Right atrium auricular region (tissue), 2 donors: ENCODE data around the gene HMGN4. TPM values are rescaled to one million over a fixed set of nuclear protein-coding genes. Genes with fewer than 3 reads are reported as not detected.

Source experiments
- DNase-seq: peaks from one replicate; pipeline ENCODE4 v3.0.0-alpha.2; 2019; ENCODE audit warnings: low spot score
- H3K27ac ChIP-seq, 2 donors: fragments of 200-600 bp; sonication (generic); 1 replicate in 1 of 2; 2 replicates in 1 of 2; pipeline ENCODE4 v1.5.1; 2016 to 2019
- H3K27me3 ChIP-seq, 2 donors: fragments of 200-600 bp; sonication (generic); one replicate each; pipeline versions ENCODE4 v1.5.1 to v1.6.0; 2017 to 2019
- H3K36me3 ChIP-seq: fragments of 200-600 bp; sonication (generic); one replicate; pipeline ENCODE4 v1.5.1; 2016
- H3K4me1 ChIP-seq, 2 donors: fragments of 200-600 bp; sonication (generic); one replicate each; pipeline versions ENCODE4 v1.5.1 to v1.6.0; 2017 to 2019
- H3K4me3 ChIP-seq, 2 donors: fragments of 200-600 bp; sonication (generic); 1 replicate in 1 of 2; 2 replicates in 1 of 2; pipeline ENCODE4 v1.5.1; 2017 to 2019; ENCODE audit warnings: mild to moderate bottlenecking in 1 of 2, moderate library complexity in 1 of 2
- H3K9me3 ChIP-seq, 2 donors: fragments of 200-600 bp; sonication (generic); one replicate each; pipeline ENCODE4 v1.5.1; 2019
- CTCF ChIP-seq, 2 donors: fragments of 200-600 bp; sonication (generic); IDR thresholded peaks; one replicate each; pipeline ENCODE4 v1.5.1; 2019; ENCODE audit warnings: antibody characterized with exemption in 2 of 2
- total RNA-seq, 2 donors: library from RNA; depleted of rRNA; stranded (reverse); fragments of >200 nt; gene quantifications; one replicate each; pipeline ENCODE4 v1.1.0, GENCODE V29; 2016

Gene HMGN4
- total RNA-seq, 2 donors from 2014 or later = 36.1 to 52.5 TPM

- no peak for DNase-seq
- H3K9me3 ChIP-seq = no peaks in the 10 kb centered on the region
- TF ChIP-seq CTCF (IDR thresholded peaks at IDR 0.05) = no peak
- H3K27me3 ChIP-seq = no peaks in the 10 kb centered on the region
- no peaks in the 10 kb centered on the region for H3K36me3 ChIP-seq
- H3K27ac ChIP-seq = no peak overlapping the region
- H3K4me1 ChIP-seq = peaks cover 0 to 9% of the 10 kb centered on the region in 2 donors
- H3K4me3 ChIP-seq = no peak overlapping the region
Observed at GRCh38 chr6:26525838-26526237, 12.3 kb upstream of the HMGN4 start.

- Histone ChIP-seq H3K36me3 (no peaks in the 10 kb centered on the region), H3K27me3 (no peaks in the 10 kb centered on the region), H3K4me1 (peaks cover 0 to 8% of the 10 kb centered on the region in 2 donors), H3K27ac (no peak overlapping the region), H3K4me3 (no peak overlapping the region), H3K9me3 (no peaks in the 10 kb centered on the region)
- no peak for DNase-seq
- no peak for TF ChIP-seq CTCF (IDR thresholded peaks at IDR 0.05)
Observed at GRCh38 chr6:26526928-26527327, 11.2 kb upstream of the HMGN4 start.

GRCh38 chr6:26530203-26530602 is 8.0 kb upstream of the HMGN4 start:
- no peak for DNase-seq
- no peak for TF ChIP-seq CTCF (IDR thresholded peaks at IDR 0.05)

GRCh38 chr6:26531897-26532296 is 6.3 kb upstream of the HMGN4 start:
- no peaks in the 10 kb centered on the region for H3K36me3 ChIP-seq
- H3K4me3 ChIP-seq = no peak overlapping the region
- no peak for DNase-seq
- H3K4me1 ChIP-seq = peaks cover 0 to 21% of the 10 kb centered on the region in 2 donors
- no peaks in the 10 kb centered on the region for H3K27me3 ChIP-seq
- no peak for TF ChIP-seq CTCF (IDR thresholded peaks at IDR 0.05)
- H3K9me3 ChIP-seq = no peaks in the 10 kb centered on the region
- peak overlapping the region; percentile 77 to 88 for H3K27ac ChIP-seq

More at GRCh38 chr6:26530203-26530602, 8.0 kb upstream of the HMGN4 start:
- no peak overlapping the region for H3K4me3 ChIP-seq
- no peaks in the 10 kb centered on the region for H3K36me3 ChIP-seq
- H3K27ac ChIP-seq = no peak overlapping the region
- H3K27me3 ChIP-seq = no peaks in the 10 kb centered on the region
- peaks cover 0 to 12% of the 10 kb centered on the region in 2 donors for H3K4me1 ChIP-seq
- H3K9me3 ChIP-seq = no peaks in the 10 kb centered on the region

GRCh38 chr6:26532699-26533531 is 5.3 kb upstream of the HMGN4 start:
- no peak for TF ChIP-seq CTCF (IDR thresholded peaks at IDR 0.05)
- peak; percentile 98 for DNase-seq
- Histone ChIP-seq H3K4me3 (peak overlapping the region; percentile 67 to 70), H3K27me3 (no peaks in the 10 kb centered on the region), H3K9me3 (no peaks in the 10 kb centered on the region), H3K4me1 (peaks cover 0 to 23% of the 10 kb centered on the region in 2 donors), H3K36me3 (no peaks in the 10 kb centered on the region), H3K27ac (peak overlapping the region; percentile 77 to 88)
